GM18511 (cell line): ENCODE results near the gene PPM1B.
"Not testable (repeated sequence)": the region's sequence is repeated elsewhere in the genome, so short reads cannot be mapped to it uniquely, and the experiment has no call there.

Experiments used
- ATAC-seq: cut with Tn5 transposase; IDR thresholded peaks from one replicate; pipeline ENCODE4 v1.9.1; 2021; ENCODE audit warnings: mild to moderate bottlenecking, moderate library complexity; ENCODE audit not compliant: unreplicated experiment

PPM1B gene

GRCh38 chr2:44168681-44169154 lies at the start of gene PPM1B:
Gene PPM1B, plus strand, starts transcription at chr2:44168875. Its CDS starts 32,325 bp downstream, at chr2:44201200.
- peak; percentile 74 for ATAC-seq

- no peak for ATAC-seq
Measured at GRCh38 chr2:44119878-44120277, 48.8 kb upstream of the PPM1B start.

GRCh38 chr2:44120428-44120827 lies 48.2 kb upstream of the PPM1B start:
- ATAC-seq, result no peak

GRCh38 chr2:44121899-44122298 lies 46.8 kb upstream of the PPM1B start:
- ATAC-seq, result no peak

- ATAC-seq, result no peak
Measured at GRCh38 chr2:44124500-44124899, 44.2 kb upstream of the PPM1B start.

- ATAC-seq, result no peak
Measured at GRCh38 chr2:44126106-44126797, 42.4 kb upstream of the PPM1B start.

GRCh38 chr2:44130441-44130840 lies 38.2 kb upstream of the PPM1B start:
- ATAC-seq, result no peak

GRCh38 chr2:44131177-44131576 lies 37.5 kb upstream of the PPM1B start:
- ATAC-seq, result no peak

- ATAC-seq, result not testable (repeated sequence)
Measured at GRCh38 chr2:44133602-44134001, 35.1 kb upstream of the PPM1B start.

- ATAC-seq, result no peak
Measured at GRCh38 chr2:44134848-44135247, 33.8 kb upstream of the PPM1B start.

- ATAC-seq, result no peak
Measured at GRCh38 chr2:44135296-44135695, 33.4 kb upstream of the PPM1B start.

- ATAC-seq, result no peak
Measured at GRCh38 chr2:44135771-44136170, 32.9 kb upstream of the PPM1B start.

- ATAC-seq, result no peak
Measured at GRCh38 chr2:44136252-44136651, 32.4 kb upstream of the PPM1B start.

- ATAC-seq, result no peak
Measured at GRCh38 chr2:44137048-44137447, 31.6 kb upstream of the PPM1B start.

- ATAC-seq, result no peak
Measured at GRCh38 chr2:44137872-44138551, 30.7 kb upstream of the PPM1B start.

GRCh38 chr2:44139741-44140140 lies 28.9 kb upstream of the PPM1B start:
- no peak for ATAC-seq

GRCh38 chr2:44142306-44142705 lies 26.4 kb upstream of the PPM1B start:
- no peak for ATAC-seq

GRCh38 chr2:44143701-44144100 lies 25.0 kb upstream of the PPM1B start:
- no peak for ATAC-seq

- ATAC-seq, result no peak
Measured at GRCh38 chr2:44148999-44149398, 19.7 kb upstream of the PPM1B start.

GRCh38 chr2:44150473-44150872 lies 18.2 kb upstream of the PPM1B start:
- ATAC-seq, result no peak

- no peak for ATAC-seq
Measured at GRCh38 chr2:44152865-44153669, 15.6 kb upstream of the PPM1B start.
